Peyer's patch (tissue), 4 donors: ENCODE measurements around the gene ARID1B.

Experiments used
- CTCF ChIP-seq, 6 experiments: fragments of 450-650 bp in 4 of 6; fragments of 200-600 bp in 2 of 6; sonication (generic) in 1 of 6; IDR thresholded peaks; one replicate each; pipeline ENCODE4 v1.5.1; 2017 to 2019; ENCODE audit warnings: antibody characterized with exemption in 6 of 6, mild to moderate bottlenecking in 3 of 6, moderate library complexity in 1 of 6
- POLR2A ChIP-seq, 2 donors: fragments of 450-650 bp; IDR thresholded peaks; one replicate each; pipeline ENCODE4 v1.5.1; 2017; ENCODE audit warnings: antibody characterized with exemption in 2 of 2, mild to moderate bottlenecking in 2 of 2, moderate library complexity in 2 of 2

GRCh38 chr6:156889986-156890385 is 112.8 kb downstream of the ARID1B start:
- no peak for TF ChIP-seq POLR2A (IDR thresholded peaks at IDR 0.05)
- TF ChIP-seq CTCF (IDR thresholded peaks at IDR 0.05): no peak
